ENCODE results near the gene KCTD3.

DNA sequence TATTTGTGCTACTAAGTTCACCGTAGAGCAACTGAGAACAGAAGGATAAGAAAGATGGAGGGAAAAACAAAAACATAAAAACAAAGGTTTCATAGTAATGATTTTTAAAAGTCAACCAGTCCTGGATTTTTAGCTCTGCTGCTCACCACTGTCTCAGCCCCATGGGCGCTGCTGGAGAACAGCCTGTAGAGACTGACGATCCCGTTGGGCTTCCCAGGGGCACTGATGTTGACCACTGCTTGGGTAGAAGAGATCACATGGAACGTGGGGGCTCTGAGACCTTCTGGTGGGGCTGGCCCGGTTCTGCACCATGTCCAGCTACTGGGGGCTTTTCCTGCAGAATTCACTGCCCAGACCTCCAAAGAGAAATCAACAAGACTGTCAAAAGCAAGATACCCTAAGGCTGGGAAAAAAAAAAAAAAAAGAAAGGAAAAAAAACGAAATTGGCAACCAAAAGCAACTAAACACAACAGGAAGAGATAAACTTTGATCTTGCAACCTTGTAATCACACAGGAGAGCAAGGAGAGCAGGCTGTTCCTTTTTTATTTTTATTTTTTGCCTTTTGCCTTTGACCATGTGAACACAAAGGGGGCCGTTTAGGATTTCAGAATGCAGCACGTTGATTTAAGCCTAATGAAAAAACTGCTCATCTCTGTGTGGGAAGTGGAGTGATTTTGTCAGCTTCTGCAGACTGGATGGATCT lies 83.5 kb downstream of the KCTD3 start:
- TF ChIP-seq, protein P1, sequence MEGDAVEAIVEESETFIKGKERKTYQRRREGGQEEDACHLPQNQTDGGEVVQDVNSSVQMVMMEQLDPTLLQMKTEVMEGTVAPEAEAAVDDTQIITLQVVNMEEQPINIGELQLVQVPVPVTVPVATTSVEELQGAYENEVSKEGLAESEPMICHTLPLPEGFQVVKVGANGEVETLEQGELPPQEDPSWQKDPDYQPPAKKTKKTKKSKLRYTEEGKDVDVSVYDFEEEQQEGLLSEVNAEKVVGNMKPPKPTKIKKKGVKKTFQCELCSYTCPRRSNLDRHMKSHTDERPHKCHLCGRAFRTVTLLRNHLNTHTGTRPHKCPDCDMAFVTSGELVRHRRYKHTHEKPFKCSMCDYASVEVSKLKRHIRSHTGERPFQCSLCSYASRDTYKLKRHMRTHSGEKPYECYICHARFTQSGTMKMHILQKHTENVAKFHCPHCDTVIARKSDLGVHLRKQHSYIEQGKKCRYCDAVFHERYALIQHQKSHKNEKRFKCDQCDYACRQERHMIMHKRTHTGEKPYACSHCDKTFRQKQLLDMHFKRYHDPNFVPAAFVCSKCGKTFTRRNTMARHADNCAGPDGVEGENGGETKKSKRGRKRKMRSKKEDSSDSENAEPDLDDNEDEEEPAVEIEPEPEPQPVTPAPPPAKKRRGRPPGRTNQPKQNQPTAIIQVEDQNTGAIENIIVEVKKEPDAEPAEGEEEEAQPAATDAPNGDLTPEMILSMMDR (IDR thresholded peaks at IDR 0.05): no peak
- no peak for TF ChIP-seq POLR2A (IDR thresholded peaks at IDR 0.05)

Data from thyroid gland (tissue), 4 donors.